HepG2 (cell line): ENCODE data around the gene TMEM121. TPM values are rescaled to one million over a fixed set of nuclear protein-coding genes. Genes with fewer than 3 reads are reported as not detected.

ENCODE experiments used
- ARNTL ChIP-seq: sonication (generic); formaldehyde crosslinking; IDR thresholded peaks from 2 replicates; pipeline ENCODE4 v1.4.0; 2020; ENCODE audit warnings: mild to moderate bottlenecking, missing genetic modification reagents
- ASH2L ChIP-seq: fragments of 300-600, 200-600 bp; sonication (generic); IDR thresholded peaks from 2 replicates; pipeline ENCODE4 v1.7.0; 2017; ENCODE audit warnings: low read depth, mild to moderate bottlenecking, moderate library complexity, mixed read lengths, low read length; ENCODE audit not compliant: insufficient read length
- BCLAF1 ChIP-seq: fragments of 450-650 bp; IDR thresholded peaks from 2 replicates; pipeline ENCODE4 v1.6.1; 2017; ENCODE audit warnings: mild to moderate bottlenecking
- CBFB ChIP-seq: sonication (generic); formaldehyde crosslinking; IDR thresholded peaks from 2 replicates; pipeline ENCODE4 v1.4.0; 2020; ENCODE audit warnings: missing genetic modification reagents
- CENPT ChIP-seq: sonication (generic); formaldehyde crosslinking; IDR thresholded peaks from 2 replicates; pipeline ENCODE4 v1.8.0; 2022; ENCODE audit warnings: low read depth, mild to moderate bottlenecking, moderate library complexity, missing genetic modification reagents
- FOXK1 ChIP-seq: sonication (generic); formaldehyde crosslinking; IDR thresholded peaks from 2 replicates; pipeline ENCODE4 v1.4.0; 2020; ENCODE audit warnings: low read depth, missing genetic modification reagents, borderline replicate concordance
- PBX2 ChIP-seq: IDR thresholded peaks from 2 replicates; pipeline ENCODE4 v1.6.1; 2016; ENCODE audit warnings: control low read depth
- TFDP2 ChIP-seq: sonication (generic); formaldehyde crosslinking; IDR thresholded peaks from 2 replicates; pipeline ENCODE4 v1.4.0; 2020; ENCODE audit warnings: missing genetic modification reagents
- ZBTB7B ChIP-seq: sonication (generic); formaldehyde crosslinking; IDR thresholded peaks from 2 replicates; pipeline ENCODE4 v1.4.0; 2020; ENCODE audit warnings: missing genetic modification reagents
- ZFP36L1 ChIP-seq: sonication (generic); formaldehyde crosslinking; IDR thresholded peaks from 2 replicates; pipeline ENCODE4 v1.8.0; 2022; ENCODE audit warnings: mild to moderate bottlenecking, missing genetic modification reagents, moderate library complexity
- ZNF234 ChIP-seq: sonication (generic); formaldehyde crosslinking; conservative IDR thresholded peaks from 2 replicates; pipeline ENCODE4 v1.5.1; 2020; ENCODE audit warnings: mild to moderate bottlenecking, missing genetic modification reagents
- ZNF503 ChIP-seq: sonication (generic); formaldehyde crosslinking; IDR thresholded peaks from 2 replicates; pipeline ENCODE4 v1.4.0; 2020; ENCODE audit warnings: missing genetic modification reagents
- ZNF646 ChIP-seq: sonication (generic); formaldehyde crosslinking; IDR thresholded peaks from 2 replicates; pipeline ENCODE4 v1.9.0; 2021; ENCODE audit warnings: mild to moderate bottlenecking, missing genetic modification reagents
- ZNF652 ChIP-seq: IDR thresholded peaks from 2 replicates; pipeline ENCODE4 v1.6.1; 2016; ENCODE audit warnings: low read depth, borderline replicate concordance
- ZNF709 ChIP-seq: sonication (generic); formaldehyde crosslinking; IDR thresholded peaks from 2 replicates; pipeline ENCODE4 v1.5.0; 2020; ENCODE audit warnings: mild to moderate bottlenecking, missing genetic modification reagents
- ZNF747 ChIP-seq: sonication (generic); formaldehyde crosslinking; IDR thresholded peaks from 2 replicates; pipeline ENCODE4 v1.8.1; 2023; ENCODE audit warnings: missing genetic modification reagents, mild to moderate bottlenecking, borderline replicate concordance
- polyA plus RNA-seq, 8 experiments: library from polyadenylated mRNA; depleted of rRNA in 3 of 8; stranded (reverse) in 7 of 8; unstranded in 1 of 8; fragments of >200 nt; fragmentation: Illumina TruSeq in 4 of 8; extraction: Trizol in 4 of 8; gene quantifications; 2 replicates each; pipeline versions ENCODE4 v1.2.1 to v1.2.3, GENCODE V29; 2011 to 2016; ENCODE audit warnings: low read depth in 4 of 8, missing spikeins in 1 of 8, mixed read lengths in 1 of 8; ENCODE audit not compliant: insufficient read depth in 1 of 8
- total RNA-seq, 5 experiments: library from RNA; depleted of rRNA; stranded (reverse); fragments of >200 nt; fragmentation: Illumina TruSeq; extraction: Trizol; gene quantifications; 2 replicates each; pipeline ENCODE4 v1.2.3, GENCODE V29; 2016; ENCODE audit warnings: low read depth in 1 of 5

Gene TMEM121
- total and polyA plus RNA-seq, 2 of the 13 experiments (the other 11 are each of a cell fraction or from before 2014, with no cell fraction given): 6.6 to 19.0 TPM

GRCh38 chr14:105481886-105482457 is 44.4 kb upstream of the TMEM121 start (continued):
- TF ChIP-seq ZNF747 (CRISPR knock-in tag) (no peak), PBX2 (no peak), TFDP2 (CRISPR knock-in tag) (no peak; the same call in 1 of the 2 replicates), ZNF646 (CRISPR knock-in tag) (no peak), ZNF709 (CRISPR knock-in tag) (no peak), CBFB (no peak), ZBTB7B (CRISPR knock-in tag) (no peak), ZNF503 (CRISPR knock-in tag) (no peak), ZNF652 (CRISPR knock-in tag) (no peak), ASH2L (no peak), FOXK1 (CRISPR knock-in tag) (peak; percentile 79; the same call in 1 of the 2 replicates), ZNF234 (CRISPR knock-in tag) (no peak), ARNTL (CRISPR knock-in tag) (no peak), BCLAF1 (no peak), ZFP36L1 (no peak), CENPT (CRISPR knock-in tag) (no peak)
